Smooth muscle cell (in vitro differentiated cells): Measurements from ENCODE around the gene AGBL1. TPM values are rescaled to one million over a fixed set of nuclear protein-coding genes. Genes with fewer than 3 reads are reported as not detected.

Experiments
- DNase-seq: peaks from one replicate; lab custom pipeline; 2025; ENCODE audit not compliant: unreplicated experiment; lab: John Stamatoyannopoulos, UW
- H2AFZ ChIP-seq: fragments of 200-600 bp; sonication (generic); 2 replicates; pipeline ENCODE4 v1.6.0; 2016; ENCODE audit warnings: antibody characterized with exemption, low read depth, mild to moderate bottlenecking
- H3F3A ChIP-seq: fragments of 200-600 bp; sonication (generic); 2 replicates; pipeline ENCODE4 v1.6.0; 2017; ENCODE audit warnings: antibody characterized with exemption, low read depth
- H3K27ac ChIP-seq: fragments of 200-600 bp; sonication (generic); 2 replicates; pipeline ENCODE4 v1.5.1; 2016; ENCODE audit warnings: low read depth, mild to moderate bottlenecking
- H3K27me3 ChIP-seq: fragments of 200-600 bp; sonication (generic); 2 replicates; pipeline ENCODE4 v1.6.1; 2016; ENCODE audit warnings: low read depth, mild to moderate bottlenecking
- H3K36me3 ChIP-seq: fragments of 200-600 bp; sonication (generic); 2 replicates; pipeline ENCODE4 v1.5.1; 2016; ENCODE audit warnings: low read depth
- H3K4me1 ChIP-seq: fragments of 200-600 bp; sonication (generic); 2 replicates; pipeline ENCODE4 v1.5.1; 2016; ENCODE audit warnings: low read depth
- H3K4me2 ChIP-seq: fragments of 200-600 bp; sonication (generic); 2 replicates; pipeline ENCODE4 v1.6.0; 2016; ENCODE audit warnings: mild to moderate bottlenecking
- H3K4me3 ChIP-seq: fragments of 200-600 bp; sonication (generic); 2 replicates; pipeline ENCODE4 v1.5.1; 2016; ENCODE audit warnings: mild to moderate bottlenecking
- H3K79me2 ChIP-seq: fragments of 200-600 bp; sonication (generic); 2 replicates; pipeline ENCODE4 v1.6.0; 2016; ENCODE audit warnings: low read depth, mild to moderate bottlenecking
- H3K9ac ChIP-seq: fragments of 200-600 bp; sonication (generic); 2 replicates; pipeline ENCODE4 v1.6.0; 2016; ENCODE audit warnings: low read depth
- H3K9me3 ChIP-seq: fragments of 200-600 bp; sonication (generic); replicated peaks from 2 replicates; pipeline ENCODE4 v1.5.1; 2016; ENCODE audit warnings: low read depth
- H4K20me1 ChIP-seq: fragments of 200-600 bp; sonication (generic); 2 replicates; pipeline ENCODE4 v1.6.0; 2016; ENCODE audit warnings: low read depth
- CTCF ChIP-seq: fragments of 200-600 bp; sonication (generic); IDR thresholded peaks from 2 replicates; pipeline ENCODE4 v1.5.1; 2017; ENCODE audit warnings: borderline replicate concordance, mild to moderate bottlenecking, antibody characterized with exemption; ENCODE audit not compliant: insufficient read depth, poor library complexity, severe bottlenecking
- WGBS: methylation state at CpG from one replicate; pipeline ENCODE4 v1.1.7; 2016; ENCODE audit warnings: low lambda C conversion rate; 5-methylcytosine and 5-hydroxymethylcytosine counted together
- polyA plus RNA-seq: library from polyadenylated mRNA; unstranded; fragments of >200 nt; fragmentation: Nextera tagmentation; extraction: Ambion mirVana; gene quantifications from 2 replicates; pipeline ENCODE4 v1.2.1, GENCODE V29; 2016
- total RNA-seq: library from RNA; depleted of rRNA; stranded (reverse); fragments of >200 nt; gene quantifications from 2 replicates; pipeline ENCODE4 v1.2.3, GENCODE V29; 2014

Gene AGBL1
- total and polyA plus RNA-seq, 2 experiments from 2014 or later, result not detected

- 92% methylated on average over 7 of the region's 7 CpGs for WGBS
- no peak for DNase-seq
- no peaks in the 10 kb centered on the region for H3K79me2 ChIP-seq
Observed at GRCh38 chr15:86834115-86834863, 754.6 kb downstream of the AGBL1 start.

GRCh38 chr15:86837294-86838061, 757.8 kb downstream of the AGBL1 start:
- Histone ChIP-seq H3F3A (no peaks in the 10 kb centered on the region), H3K9ac (no peak overlapping the region), H2AFZ (no peak overlapping the region), H3K9me3 (no peaks in the 10 kb centered on the region), H3K4me3 (no peak overlapping the region), H3K4me2 (no peak overlapping the region), H3K27me3 (no peaks in the 10 kb centered on the region), H3K79me2 (no peaks in the 10 kb centered on the region), H3K27ac (no peak overlapping the region), H3K4me1 (no peaks in the 10 kb centered on the region), H4K20me1 (no peaks in the 10 kb centered on the region), H3K36me3 (no peaks in the 10 kb centered on the region)
- WGBS, result 82% methylated on average over 4 of the region's 4 CpGs
- DNase-seq, result no peak
- no peak for TF ChIP-seq CTCF

More at GRCh38 chr15:86834115-86834863, 754.6 kb downstream of the AGBL1 start:
- no peak overlapping the region for H3K4me2 ChIP-seq
- no peaks in the 10 kb centered on the region for H3K9me3 ChIP-seq
- H3K4me1 ChIP-seq, result no peaks in the 10 kb centered on the region
- no peaks in the 10 kb centered on the region for H3K36me3 ChIP-seq
- no peaks in the 10 kb centered on the region for H3F3A ChIP-seq
- H4K20me1 ChIP-seq, result no peaks in the 10 kb centered on the region
- H3K4me3 ChIP-seq, result no peak overlapping the region
- H3K9ac ChIP-seq, result no peak overlapping the region
- H3K27ac ChIP-seq, result no peak overlapping the region
- no peak overlapping the region for H2AFZ ChIP-seq
- no peaks in the 10 kb centered on the region for H3K27me3 ChIP-seq
- TF ChIP-seq CTCF, result no peak

- Histone ChIP-seq H3K27ac (no peak overlapping the region), H3K79me2 (no peaks in the 10 kb centered on the region), H3K4me3 (no peak overlapping the region), H2AFZ (no peak overlapping the region), H3K27me3 (no peaks in the 10 kb centered on the region), H3K9me3 (no peaks in the 10 kb centered on the region), H4K20me1 (no peaks in the 10 kb centered on the region), H3K36me3 (no peaks in the 10 kb centered on the region), H3K4me2 (no peak overlapping the region), H3K4me1 (no peaks in the 10 kb centered on the region), H3F3A (no peaks in the 10 kb centered on the region), H3K9ac (no peak overlapping the region)
- WGBS, result 85% methylated on average over 3 of the region's 3 CpGs
- TF ChIP-seq CTCF, result no peak
- DNase-seq, result no peak
Observed at GRCh38 chr15:86839502-86839901, 759.8 kb downstream of the AGBL1 start.
